HEK293 (cell line): ENCODE data around the gene MAML2.
A peak's percentile ranks its signal among the peaks of the same experiment; 100 is the strongest.

Experiments used
- CTCF ChIA-PET: fragments of 350-600 bp; formaldehyde crosslinking; extraction: SDS; loops from one replicate; lab custom pipeline; 2021; ENCODE audit warnings: antibody characterized with exemption; lab: Yijun Ruan, JAX
- POLR2A ChIA-PET: fragments of 300-600 bp; formaldehyde crosslinking; extraction: SDS; loops from one replicate; lab custom pipeline; 2020; ENCODE audit warnings: antibody characterized with exemption, inconsistent platforms; lab: Yijun Ruan, JAX
- H3K27ac ChIP-seq: fragments of 200-500 bp; sonication (Bioruptor generic); 2 replicates; pipeline ENCODE4 v1.5.1; 2014; ENCODE audit warnings: low read depth, low read length, control low read depth, inconsistent platforms; ENCODE audit errors: extremely low read depth
- H3K36me3 ChIP-seq, 2 experiments: fragments of 200-500 bp in 1 of 2; sonication (Bioruptor generic) in 1 of 2; 1 replicate in 1 of 2; 2 replicates in 1 of 2; pipeline ENCODE4 v1.5.1; 2014 to 2017; ENCODE audit warnings: inconsistent platforms in 2 of 2, low read length in 2 of 2; ENCODE audit not compliant: control insufficient read depth in 2 of 2, insufficient read depth in 1 of 2
- H3K4me1 ChIP-seq: fragments of 200-500 bp; sonication (Bioruptor generic); 2 replicates; pipeline ENCODE4 v1.5.1; 2014; ENCODE audit warnings: mild to moderate bottlenecking, low read length, inconsistent platforms; ENCODE audit not compliant: control insufficient read depth, insufficient read depth
- H3K4me3 ChIP-seq: 2 replicates; pipeline ENCODE4 v1.5.1; 2011; ENCODE audit warnings: low read depth, mild to moderate bottlenecking, control low read depth, low read length, moderate library complexity
- H3K9me3 ChIP-seq: fragments of 200-500 bp; sonication (Bioruptor generic); 2 replicates; pipeline ENCODE4 v1.5.1; 2014; ENCODE audit warnings: low read depth, low read length, inconsistent platforms; ENCODE audit not compliant: control insufficient read depth, insufficient read depth
- BCL11A ChIP-seq: fragments of 450-650 bp; formaldehyde crosslinking; IDR thresholded peaks from 2 replicates; pipeline ENCODE4 v1.5.1; 2016; ENCODE audit warnings: low read depth, missing biosample characterization, missing genetic modification characterization
- ELK4 ChIP-seq: IDR thresholded peaks from 2 replicates; pipeline ENCODE4 v1.6.1; 2011; ENCODE audit warnings: mild to moderate bottlenecking, low read depth, low read length, borderline replicate concordance
- GLI4 ChIP-seq: fragments of 450-650 bp; formaldehyde crosslinking; IDR thresholded peaks from 2 replicates; pipeline ENCODE4 v1.5.1; 2016; ENCODE audit warnings: missing biosample characterization, missing genetic modification characterization
- KLF9 ChIP-seq: fragments of 450-650 bp; formaldehyde crosslinking; IDR thresholded peaks from 2 replicates; pipeline ENCODE4 v1.5.1; 2016; ENCODE audit warnings: missing biosample characterization, missing genetic modification characterization, low read depth
- PRDM1 ChIP-seq: fragments of 450-650 bp; formaldehyde crosslinking; IDR thresholded peaks from 2 replicates; pipeline ENCODE4; 2016; ENCODE audit warnings: missing biosample characterization, missing genetic modification characterization
- SETDB1 ChIP-seq: IDR thresholded peaks from one replicate; pipeline ENCODE4 v1.6.1; 2017; ENCODE audit warnings: mild to moderate bottlenecking, low read length, moderate library complexity, mixed read lengths; ENCODE audit not compliant: insufficient read length
- SP2 ChIP-seq: fragments of 450-650 bp; formaldehyde crosslinking; IDR thresholded peaks from 2 replicates; pipeline ENCODE4 v1.5.1; 2016; ENCODE audit warnings: missing biosample characterization, missing genetic modification characterization
- TSHZ1 ChIP-seq: fragments of 450-650 bp; formaldehyde crosslinking; IDR thresholded peaks from 2 replicates; pipeline ENCODE4 v1.5.1; 2016; ENCODE audit warnings: missing biosample characterization, missing genetic modification characterization, borderline replicate concordance
- ZIC2 ChIP-seq: fragments of 450-650 bp; formaldehyde crosslinking; IDR thresholded peaks from 2 replicates; pipeline ENCODE4 v1.5.1; 2016; ENCODE audit warnings: missing biosample characterization, missing genetic modification characterization
- ZNF10 ChIP-seq: fragments of 450-650 bp; formaldehyde crosslinking; IDR thresholded peaks from 2 replicates; pipeline ENCODE4 v1.5.1; 2017; ENCODE audit warnings: missing biosample characterization, missing genetic modification characterization
- ZNF16 ChIP-seq: fragments of 450-650 bp; formaldehyde crosslinking; IDR thresholded peaks from 2 replicates; pipeline ENCODE4 v1.5.1; 2016; ENCODE audit warnings: low read depth, missing biosample characterization, missing genetic modification characterization
- ZNF266 ChIP-seq: fragments of 450-650 bp; formaldehyde crosslinking; IDR thresholded peaks from 2 replicates; pipeline ENCODE4 v1.5.1; 2016; ENCODE audit warnings: missing biosample characterization, missing genetic modification characterization, low read depth
- ZNF404 ChIP-seq: fragments of 450-650 bp; formaldehyde crosslinking; IDR thresholded peaks from 2 replicates; pipeline ENCODE4 v1.5.1; 2017; ENCODE audit warnings: missing biosample characterization, missing genetic modification characterization
- ZNF416 ChIP-seq: fragments of 450-650 bp; formaldehyde crosslinking; IDR thresholded peaks from 2 replicates; pipeline ENCODE4 v1.5.1; 2016; ENCODE audit warnings: missing biosample characterization, missing genetic modification characterization
- ZNF513 ChIP-seq: fragments of 450-650 bp; IDR thresholded peaks from 2 replicates; pipeline ENCODE4 v1.5.1; 2018; ENCODE audit warnings: missing biosample characterization, missing genetic modification characterization
- ZNF560 ChIP-seq: fragments of 450-650 bp; formaldehyde crosslinking; IDR thresholded peaks from 2 replicates; pipeline ENCODE4 v1.5.1; 2017; ENCODE audit warnings: missing biosample characterization, missing genetic modification characterization, borderline replicate concordance
- ZNF561 ChIP-seq: fragments of 450-650 bp; IDR thresholded peaks from 2 replicates; pipeline ENCODE4 v1.5.1; 2018; ENCODE audit warnings: missing biosample characterization, missing genetic modification characterization, borderline replicate concordance
- ZNF670 ChIP-seq: fragments of 450-650 bp; formaldehyde crosslinking; IDR thresholded peaks from 2 replicates; pipeline ENCODE4 v1.5.1; 2016; ENCODE audit warnings: missing biosample characterization, missing genetic modification characterization, low read depth
- TF ChIP-seq, protein P1 (sequence below): fragments of 450-650 bp; formaldehyde crosslinking; IDR thresholded peaks from 2 replicates; pipeline ENCODE4 v1.5.1; 2016; ENCODE audit warnings: missing biosample characterization, missing genetic modification characterization

MAML2 gene

GRCh38 chr11:96264364-96264763 is 78.6 kb downstream of the MAML2 start (continued):
- TF ChIP-seq SETDB1 (no peak), ELK4 (no peak), ZNF513 (tag by site-specific recombination) (no peak), ZNF16 (tag by site-specific recombination) (no peak), ZNF560 (tag by site-specific recombination) (no peak), GLI4 (tag by site-specific recombination) (no peak), ZNF561 (tag by site-specific recombination) (no peak)

GRCh38 chr11:96263238-96263763 is 79.7 kb downstream of the MAML2 start:
- no peak overlapping the region for H3K27ac ChIP-seq
- no peak for TF ChIP-seq SP2 (tag by site-specific recombination)
- TF ChIP-seq BCL11A (tag by site-specific recombination): no peak
- TF ChIP-seq PRDM1: 0 out of 2 replicates have a peak, but pooled peaks have one; percentile 26
- no peak for TF ChIP-seq ZIC2 (tag by site-specific recombination)
- TF ChIP-seq ZNF670: no peak
- TF ChIP-seq, protein P1, sequence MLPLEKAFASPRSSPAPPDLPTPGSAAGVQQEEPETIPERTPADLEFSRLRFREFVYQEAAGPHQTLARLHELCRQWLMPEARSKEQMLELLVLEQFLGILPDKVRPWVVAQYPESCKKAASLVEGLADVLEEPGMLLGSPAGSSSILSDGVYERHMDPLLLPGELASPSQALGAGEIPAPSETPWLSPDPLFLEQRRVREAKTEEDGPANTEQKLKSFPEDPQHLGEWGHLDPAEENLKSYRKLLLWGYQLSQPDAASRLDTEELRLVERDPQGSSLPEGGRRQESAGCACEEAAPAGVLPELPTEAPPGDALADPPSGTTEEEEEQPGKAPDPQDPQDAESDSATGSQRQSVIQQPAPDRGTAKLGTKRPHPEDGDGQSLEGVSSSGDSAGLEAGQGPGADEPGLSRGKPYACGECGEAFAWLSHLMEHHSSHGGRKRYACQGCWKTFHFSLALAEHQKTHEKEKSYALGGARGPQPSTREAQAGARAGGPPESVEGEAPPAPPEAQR (tag by site-specific recombination): no peak
- TF ChIP-seq TSHZ1 (tag by site-specific recombination): no peak
- no peak for TF ChIP-seq ZNF266 (tag by site-specific recombination)
- TF ChIP-seq ZNF404 (tag by site-specific recombination): no peak
- no peaks in the 10 kb centered on the region for H3K9me3 ChIP-seq
- H3K36me3 ChIP-seq: no peaks in the 10 kb centered on the region
- CTCF ChIA-PET: no interaction called here
- no peaks in the 10 kb centered on the region for H3K4me1 ChIP-seq
- POLR2A ChIA-PET: no interaction called here
- no peak overlapping the region for H3K4me3 ChIP-seq

DNA sequence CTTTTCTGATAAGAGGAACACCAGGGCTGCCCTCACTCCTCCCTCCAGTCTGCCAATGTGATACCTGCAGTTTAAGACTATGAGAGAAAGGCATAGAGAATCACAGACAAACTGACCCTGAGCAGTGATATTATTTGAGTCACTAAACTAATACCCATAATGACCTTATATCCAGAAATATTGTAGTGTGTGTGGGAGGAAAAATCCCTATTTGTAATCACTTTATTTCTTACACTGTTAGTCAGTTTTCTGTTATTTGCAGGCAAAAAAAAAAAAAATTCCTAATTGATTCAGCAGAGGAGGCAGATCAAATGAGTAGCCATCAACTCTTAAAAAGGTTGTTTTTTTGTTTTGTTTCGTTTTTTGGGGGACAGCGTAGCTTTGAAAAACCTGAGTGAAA is 82.5 kb downstream of the MAML2 start:
- no peaks in the 10 kb centered on the region for H3K36me3 ChIP-seq
- CTCF ChIA-PET: interaction anchor here (0.7 to 1.2 kb wide), 2 partner anchors 18 to 83 kb away, joined by 4 read pairs; partner anchors contain the start of gene MAML2
- no peak overlapping the region for H3K27ac ChIP-seq
- TF ChIP-seq ZNF416 (tag by site-specific recombination) (no peak), KLF9 (tag by site-specific recombination) (no peak), ZNF10 (tag by site-specific recombination) (no peak)
- H3K9me3 ChIP-seq: no peaks in the 10 kb centered on the region
- H3K4me1 ChIP-seq: no peaks in the 10 kb centered on the region
- no peak overlapping the region for H3K4me3 ChIP-seq
- POLR2A ChIA-PET: no interaction called here
